MM.1S (cell line): ENCODE measurements around the gene SNRK.

Experiments
- DNase-seq: peaks from one replicate; pipeline ENCODE4 v3.0.0-alpha.2; 2015
- H2AFZ ChIP-seq: fragments of 300-600 bp; sonication (generic); 2 replicates; pipeline ENCODE4 v1.6.0; 2016; ENCODE audit warnings: antibody characterized with exemption, low read length
- H3F3A ChIP-seq: fragments of 300-600 bp; sonication (generic); 2 replicates; pipeline ENCODE4 v1.6.1; 2016; ENCODE audit warnings: mild to moderate bottlenecking, antibody characterized with exemption, low read length, moderate library complexity, mixed read lengths; ENCODE audit not compliant: insufficient read depth
- H3K27ac ChIP-seq: fragments of 300-600 bp; sonication (generic); 2 replicates; pipeline ENCODE4 v1.5.1; 2016; ENCODE audit warnings: mild to moderate bottlenecking, low read length
- H3K27me3 ChIP-seq: fragments of 300-600 bp; sonication (generic); replicated peaks from 2 replicates; pipeline ENCODE4 v1.6.0; 2016; ENCODE audit warnings: low read length; ENCODE audit not compliant: insufficient read depth
- H3K36me3 ChIP-seq: fragments of 300-600 bp; sonication (generic); replicated peaks from 2 replicates; pipeline ENCODE4 v1.6.1; 2016; ENCODE audit warnings: mild to moderate bottlenecking, low read length, mixed read lengths; ENCODE audit not compliant: insufficient read depth
- H3K4me1 ChIP-seq: fragments of 300-600 bp; sonication (generic); 2 replicates; pipeline ENCODE4 v1.6.1; 2016; ENCODE audit warnings: low read length, mixed read lengths
- H3K4me2 ChIP-seq: fragments of 300-600 bp; sonication (generic); 2 replicates; pipeline ENCODE4 v1.6.0; 2016; ENCODE audit warnings: low read depth, low read length
- H3K4me3 ChIP-seq: fragments of 300-600 bp; sonication (generic); 2 replicates; pipeline ENCODE4 v1.5.1; 2016; ENCODE audit warnings: low read length, mixed read lengths
- H3K79me2 ChIP-seq: fragments of 300-600 bp; sonication (generic); 2 replicates; pipeline ENCODE4 v1.6.1; 2016; ENCODE audit warnings: mixed run types, low read length, mixed read lengths
- H3K9ac ChIP-seq: fragments of 300-600 bp; sonication (generic); 2 replicates; pipeline ENCODE4 v1.6.1; 2016; ENCODE audit warnings: low read length, mixed read lengths
- H3K9me2 ChIP-seq: fragments of 300-600 bp; sonication (generic); replicated peaks from 2 replicates; pipeline ENCODE4 v1.6.1; 2016; ENCODE audit warnings: mild to moderate bottlenecking, low read length, mixed read lengths; ENCODE audit not compliant: insufficient read depth
- H3K9me3 ChIP-seq: fragments of 300-600 bp; sonication (generic); replicated peaks from 2 replicates; pipeline ENCODE4 v1.6.1; 2016; ENCODE audit warnings: mild to moderate bottlenecking, low read length, mixed read lengths; ENCODE audit not compliant: insufficient read depth
- H4K20me1 ChIP-seq: fragments of 300-600 bp; sonication (generic); 2 replicates; pipeline ENCODE4 v1.6.1; 2016; ENCODE audit warnings: mild to moderate bottlenecking, low read length, moderate library complexity, mixed read lengths; ENCODE audit not compliant: insufficient read depth
- CTCF ChIP-seq: fragments of 300-600 bp; sonication (generic); IDR thresholded peaks from 2 replicates; pipeline ENCODE4 v1.5.1; 2016; ENCODE audit warnings: antibody characterized with exemption, low read length, mixed read lengths
- EZH2 ChIP-seq: fragments of 300-600 bp; sonication (generic); optimal IDR thresholded peaks from 2 replicates; pipeline ENCODE3; 2017; ENCODE audit warnings: low read depth, mild to moderate bottlenecking, antibody characterized with exemption, low read length, mixed read lengths
- EZH2phosphoT487 ChIP-seq: fragments of 300-600 bp; sonication (generic); IDR thresholded peaks from 2 replicates; pipeline ENCODE4 v1.6.1; 2018; ENCODE audit warnings: antibody characterized with exemption, low read length

Gene SNRK

GRCh38 chr3:43284171-43284570 lies 2.2 kb upstream of the SNRK start:
- Histone ChIP-seq H3K4me3 (no peak overlapping the region), H3K27ac (no peak overlapping the region), H2AFZ (no peak overlapping the region), H3K4me2 (no peak overlapping the region), H3K9ac (no peak overlapping the region), H3K4me1 (peaks cover 20% of the 10 kb centered on the region), H3K27me3 (no peaks in the 10 kb centered on the region), H4K20me1 (no peaks in the 10 kb centered on the region), H3K79me2 (peaks cover 23% of the 10 kb centered on the region), H3K9me2 (no peaks in the 10 kb centered on the region), H3K36me3 (no peaks in the 10 kb centered on the region), H3K9me3 (no peaks in the 10 kb centered on the region), H3F3A (peaks cover 12% of the 10 kb centered on the region)
- DNase-seq: no peak
- TF ChIP-seq EZH2phosphoT487 (no peak), CTCF (no peak), EZH2 (no peak)

- H3K4me1 ChIP-seq: peaks cover 26% of the 10 kb centered on the region
- peaks cover 38% of the 10 kb centered on the region for H3K79me2 ChIP-seq
- no peaks in the 10 kb centered on the region for H3K27me3 ChIP-seq
- H3K4me3 ChIP-seq: peak overlapping the region; percentile 74; the same call in 1 of the 2 replicates
- 0 out of 2 replicates have a peak overlapping the region, but pooled peaks have one; percentile 69 for H3K9ac ChIP-seq
- no peaks in the 10 kb centered on the region for H4K20me1 ChIP-seq
- H3F3A ChIP-seq: peaks cover 4% of the 10 kb centered on the region; the same call in 1 of the 2 replicates
- no peak overlapping the region for H3K27ac ChIP-seq
- H2AFZ ChIP-seq: peak overlapping the region; percentile 50; the same call in 1 of the 2 replicates
- H3K9me3 ChIP-seq: no peaks in the 10 kb centered on the region
- H3K36me3 ChIP-seq: no peaks in the 10 kb centered on the region
- TF ChIP-seq EZH2phosphoT487 (no peak), EZH2 (no peak), CTCF (no peak)
- H3K9me2 ChIP-seq: no peaks in the 10 kb centered on the region
- DNase-seq: no peak
- peak overlapping the region; percentile 60; the same call in 1 of the 2 replicates for H3K4me2 ChIP-seq
These were observed 696 bp upstream of the SNRK start for GRCh38 chr3:43285644-43286043.

GRCh38 chr3:43286841-43287499 lies 630 bp downstream of the SNRK start:
- Histone ChIP-seq H3K79me2 (peaks cover 51% of the 10 kb centered on the region), H4K20me1 (no peaks in the 10 kb centered on the region), H3K36me3 (no peaks in the 10 kb centered on the region), H3K27ac (peak overlapping the region; percentile 44; the same call in 1 of the 2 replicates), H2AFZ (no peak overlapping the region), H3F3A (peaks cover 4% of the 10 kb centered on the region; the same call in 1 of the 2 replicates), H3K9ac (peak overlapping the region; percentile 73), H3K4me1 (peaks cover 32% of the 10 kb centered on the region), H3K4me3 (peak overlapping the region; percentile 65), H3K4me2 (peak overlapping the region; percentile 92), H3K9me2 (no peaks in the 10 kb centered on the region), H3K9me3 (no peaks in the 10 kb centered on the region), H3K27me3 (no peaks in the 10 kb centered on the region)
- peak; percentile 36 for DNase-seq
- no peak for TF ChIP-seq EZH2

- H4K20me1 ChIP-seq: no peaks in the 10 kb centered on the region
- DNase-seq: peak; percentile 23
- peak overlapping the region; percentile 73 for H3K9ac ChIP-seq
- H3K9me3 ChIP-seq: no peaks in the 10 kb centered on the region
- peaks cover 56% of the 10 kb centered on the region for H3K79me2 ChIP-seq
- peak overlapping the region; percentile 44; the same call in 1 of the 2 replicates for H3K27ac ChIP-seq
- peaks cover 34% of the 10 kb centered on the region for H3K4me1 ChIP-seq
- H3K36me3 ChIP-seq: no peaks in the 10 kb centered on the region
- no peaks in the 10 kb centered on the region for H3K27me3 ChIP-seq
- peak overlapping the region; percentile 92 for H3K4me2 ChIP-seq
- H2AFZ ChIP-seq: no peak overlapping the region
- peaks cover 4% of the 10 kb centered on the region; the same call in 1 of the 2 replicates for H3F3A ChIP-seq
- peak overlapping the region; percentile 65 for H3K4me3 ChIP-seq
- TF ChIP-seq CTCF: no peak
- TF ChIP-seq EZH2: no peak
- no peak for TF ChIP-seq EZH2phosphoT487
- no peaks in the 10 kb centered on the region for H3K9me2 ChIP-seq
These were observed 1.1 kb downstream of the SNRK start for GRCh38 chr3:43287500-43287873.
